ENCODE measurements around the gene GNB5. TPM values are rescaled to one million over a fixed set of nuclear protein-coding genes. Genes with fewer than 3 reads are reported as not detected.

GNB5 gene
- total RNA-seq, 6 experiments from 2014 or later = 24.1 to 37.1 (median 33.0) TPM

GRCh38 chr15:52224211-52224610, 33.0 kb upstream of the GNB5 start:
- H3K27ac Mint-ChIP-seq = no peak overlapping the region
- peaks cover 9% of the 10 kb centered on the region for H3K27me3 Mint-ChIP-seq (ENCODE audit: insufficient read depth)
- no peak for TF ChIP-seq CTCF (IDR thresholded peaks at IDR 0.05)
- no peak overlapping the region for H3K4me3 Mint-ChIP-seq
- no peak for DNase-seq
- H3K36me3 Mint-ChIP-seq (ENCODE audit: low read depth) = no peaks in the 10 kb centered on the region
- no peaks in the 10 kb centered on the region for H3K9me3 Mint-ChIP-seq
- peaks cover 18% of the 10 kb centered on the region for H3K4me1 Mint-ChIP-seq (ENCODE audit: low read depth)

GRCh38 chr15:52221730-52222129, 30.5 kb upstream of the GNB5 start:
- Mint-ChIP-seq H3K4me3 (no peak overlapping the region), H3K9me3 (no peaks in the 10 kb centered on the region)

GRCh38 chr15:52220937-52221660, 29.9 kb upstream of the GNB5 start:
- Mint-ChIP-seq H3K4me1 (ENCODE audit: low read depth) (peaks cover 14% of the 10 kb centered on the region; the same call in 1 of the 2 replicates), H3K27me3 (ENCODE audit: insufficient read depth) (peaks cover 9% of the 10 kb centered on the region), H3K4me3 (no peak overlapping the region), H3K36me3 (ENCODE audit: low read depth) (no peaks in the 10 kb centered on the region), H3K27ac (no peak overlapping the region), H3K9me3 (no peaks in the 10 kb centered on the region)
- no peak for TF ChIP-seq CTCF (IDR thresholded peaks at IDR 0.05)
- no peak for DNase-seq

More at GRCh38 chr15:52221730-52222129, 30.5 kb upstream of the GNB5 start:
- no peak for TF ChIP-seq CTCF (IDR thresholded peaks at IDR 0.05)
- Mint-ChIP-seq H3K27ac (no peak overlapping the region), H3K27me3 (ENCODE audit: insufficient read depth) (peaks cover 9% of the 10 kb centered on the region), H3K4me1 (ENCODE audit: low read depth) (peaks cover 14% of the 10 kb centered on the region; the same call in 1 of the 2 replicates), H3K36me3 (ENCODE audit: low read depth) (no peaks in the 10 kb centered on the region)
- no peak for DNase-seq

- no peak for DNase-seq
- no peak overlapping the region for H3K27ac Mint-ChIP-seq
- no peak overlapping the region for H3K4me3 Mint-ChIP-seq
- no peak for TF ChIP-seq CTCF (IDR thresholded peaks at IDR 0.05)
- peaks cover 14% of the 10 kb centered on the region; the same call in 1 of the 2 replicates for H3K4me1 Mint-ChIP-seq (ENCODE audit: low read depth)
- peaks cover 7% of the 10 kb centered on the region; the same call in 1 of the 2 replicates for H3K27me3 Mint-ChIP-seq (ENCODE audit: insufficient read depth)
- H3K36me3 Mint-ChIP-seq (ENCODE audit: low read depth) = no peaks in the 10 kb centered on the region
- H3K9me3 Mint-ChIP-seq = no peaks in the 10 kb centered on the region
Observed at GRCh38 chr15:52220251-52220650, 29.1 kb upstream of the GNB5 start.

GRCh38 chr15:52218816-52219215, 27.6 kb upstream of the GNB5 start:
- Mint-ChIP-seq H3K27me3 (ENCODE audit: insufficient read depth) (peaks cover 7% of the 10 kb centered on the region; the same call in 1 of the 2 replicates), H3K9me3 (no peaks in the 10 kb centered on the region), H3K4me1 (ENCODE audit: low read depth) (peaks cover 19% of the 10 kb centered on the region), H3K27ac (no peak overlapping the region), H3K36me3 (ENCODE audit: low read depth) (no peaks in the 10 kb centered on the region), H3K4me3 (no peak overlapping the region)
- DNase-seq = no peak
- TF ChIP-seq CTCF (IDR thresholded peaks at IDR 0.05) = no peak
